ENCODE data around the gene GPR183.

The GPR183 gene

GRCh38 chr13:99339736-99340397 lies 32.7 kb upstream of the GPR183 start:
- in situ Hi-C loops (cut with MboI; ENCODE audit: low sequenced_read_pairs), result no loop called here

DNA sequence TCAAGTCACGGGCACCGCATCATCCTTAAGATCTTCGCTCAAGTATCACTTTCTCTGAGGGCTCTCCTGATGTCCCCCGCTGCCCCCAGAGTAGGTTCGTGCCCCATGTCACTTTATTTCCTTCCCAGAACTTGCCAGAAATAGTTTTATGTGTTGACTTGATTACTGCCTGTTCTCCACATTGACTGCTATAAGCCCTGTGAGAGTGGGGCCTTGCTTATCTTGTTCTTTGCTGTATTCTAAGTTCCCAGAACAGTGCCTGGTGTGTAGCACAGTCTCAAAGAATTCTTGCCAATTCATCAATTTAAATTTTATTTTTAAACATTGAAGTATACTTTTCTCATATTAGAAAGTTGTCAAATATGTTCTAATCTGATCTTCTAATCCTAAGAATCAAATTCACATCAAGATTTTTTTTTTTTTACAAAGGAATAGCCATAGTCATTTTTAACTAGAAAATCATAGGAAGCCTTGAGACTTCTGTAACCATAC lies 32.1 kb upstream of the GPR183 start:
- in situ Hi-C loops (cut with MboI; ENCODE audit: low sequenced_read_pairs), result no loop called here

DNA sequence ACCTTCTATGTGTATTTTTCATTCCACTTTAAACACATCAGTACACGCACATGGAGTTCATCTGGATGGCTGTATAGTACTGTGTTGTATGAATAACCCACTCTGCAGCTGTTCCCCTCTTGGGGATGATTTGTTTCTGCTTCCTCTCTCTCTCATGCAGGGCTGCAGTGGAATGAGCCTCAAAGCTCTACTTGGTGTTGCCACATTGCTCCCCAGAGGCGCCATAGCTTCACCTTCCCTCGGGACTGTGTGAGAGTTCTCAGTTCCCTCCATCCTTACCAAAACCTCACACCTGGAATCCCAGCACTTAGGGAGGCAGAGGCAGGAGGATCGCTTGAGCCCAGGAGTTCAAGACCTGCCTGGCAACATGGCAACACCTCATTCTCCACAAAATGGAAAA lies 28.4 kb upstream of the GPR183 start:
- in situ Hi-C loops (cut with MboI; ENCODE audit: low sequenced_read_pairs), result no loop called here

DNA sequence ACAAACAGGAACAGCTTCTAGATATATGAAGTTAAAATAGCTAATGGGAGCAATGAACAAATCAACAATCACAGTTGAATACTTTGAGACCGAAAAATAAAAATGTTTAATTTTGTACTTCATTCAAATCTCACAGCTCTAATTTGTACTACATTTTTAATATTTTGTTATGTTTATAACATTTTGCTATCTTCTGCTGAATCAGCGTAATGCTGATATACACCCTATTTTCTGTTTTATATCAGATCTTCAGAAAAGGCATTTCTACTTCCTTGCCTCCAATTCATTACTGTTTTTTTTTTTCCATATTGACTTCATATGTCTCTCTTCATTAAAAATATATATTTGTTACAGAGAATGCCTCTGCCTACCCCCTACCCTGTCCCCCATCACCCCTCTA lies 27.9 kb upstream of the GPR183 start:
- in situ Hi-C loops (cut with MboI; ENCODE audit: low sequenced_read_pairs), result no loop called here

- in situ Hi-C loops (cut with MboI; ENCODE audit: low sequenced_read_pairs), result no loop called here
These were observed 27.0 kb upstream of the GPR183 start for GRCh38 chr13:99334221-99334620.

DNA sequence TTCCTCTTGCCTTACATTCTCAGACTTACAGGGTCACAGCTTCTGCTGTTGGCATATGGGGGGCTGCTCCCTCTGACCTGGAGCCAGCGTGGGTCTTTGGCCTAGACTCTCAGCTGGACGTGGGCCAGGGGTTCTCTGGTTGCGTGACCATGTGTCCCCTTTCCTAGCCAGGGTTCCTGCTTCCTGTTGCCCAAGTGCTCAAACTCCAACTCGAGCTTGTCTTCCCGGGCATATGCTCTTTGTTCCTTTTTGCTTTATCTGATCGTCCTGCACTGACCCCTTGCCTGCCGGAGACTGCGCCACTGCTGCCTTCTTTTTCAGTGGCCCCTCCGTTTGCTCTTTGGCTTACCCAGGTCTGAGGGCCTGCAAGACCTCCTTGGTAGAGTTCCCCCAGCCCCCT lies 25.3 kb upstream of the GPR183 start:
- in situ Hi-C loops (cut with MboI; ENCODE audit: low sequenced_read_pairs), result no loop called here

DNA sequence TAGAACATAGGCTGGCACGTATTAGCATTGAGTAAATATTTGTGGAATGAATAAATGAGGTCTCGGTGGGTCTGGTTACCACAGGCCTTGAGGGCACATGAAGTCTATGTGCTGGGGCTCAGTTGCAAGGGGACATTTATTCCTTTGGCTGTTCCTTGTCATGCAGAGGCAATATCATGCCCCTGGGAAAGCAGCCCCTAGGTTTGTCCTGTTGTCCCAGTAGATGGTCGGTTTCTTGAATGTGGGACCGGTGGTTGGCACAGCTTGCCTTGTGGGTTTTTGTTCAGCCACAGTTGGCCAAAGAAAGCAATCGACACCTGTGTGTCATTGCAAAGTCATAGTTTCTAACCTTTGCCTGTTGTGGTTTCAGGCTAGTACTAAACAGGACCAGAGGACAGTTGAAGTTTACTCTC lies 24.7 kb upstream of the GPR183 start:
- in situ Hi-C loops (cut with MboI; ENCODE audit: low sequenced_read_pairs), result no loop called here

DNA sequence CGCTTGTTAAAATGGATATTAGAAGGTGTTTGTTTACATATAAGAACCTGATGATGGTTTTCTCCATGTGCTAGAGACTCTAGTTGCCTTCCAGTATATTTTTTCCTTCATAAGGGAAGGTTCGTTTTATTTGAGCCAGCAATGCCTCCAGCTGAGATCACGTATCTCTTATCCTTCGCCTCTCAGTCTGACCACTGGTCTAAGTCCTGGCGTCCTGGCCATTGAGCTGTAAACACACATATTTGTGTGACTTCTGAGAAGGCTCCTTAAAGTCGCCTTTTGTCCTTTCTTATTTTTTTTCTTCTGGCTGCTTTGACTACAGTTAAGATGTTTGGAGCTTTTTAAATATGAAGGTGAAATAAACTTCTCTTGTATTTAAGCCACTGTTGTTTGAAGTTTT lies 23.7 kb upstream of the GPR183 start:
- in situ Hi-C loops (cut with MboI; ENCODE audit: low sequenced_read_pairs), result no loop called here

GRCh38 chr13:99329477-99329876 lies 22.3 kb upstream of the GPR183 start:
- in situ Hi-C loops (cut with MboI; ENCODE audit: low sequenced_read_pairs), result no loop called here

DNA sequence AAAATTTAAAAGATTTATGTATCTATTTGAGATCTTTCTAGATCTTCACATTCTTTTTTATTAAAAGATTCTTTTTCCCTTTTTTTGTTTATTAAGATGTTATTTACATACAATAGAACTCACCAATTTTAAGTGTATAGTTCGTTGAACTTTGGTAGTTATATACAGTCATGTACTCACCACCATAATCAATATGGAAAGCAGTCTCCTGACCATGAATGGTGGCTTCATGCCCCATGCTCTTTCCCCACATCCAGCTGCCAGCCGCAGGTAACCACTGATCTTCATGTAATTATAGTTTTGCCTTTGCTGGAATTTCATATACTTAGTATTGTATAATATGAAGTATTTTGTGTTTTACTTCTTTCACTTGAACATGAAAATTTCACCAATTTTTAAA lies 20.6 kb upstream of the GPR183 start:
- in situ Hi-C loops (cut with MboI; ENCODE audit: low sequenced_read_pairs), result no loop called here

DNA sequence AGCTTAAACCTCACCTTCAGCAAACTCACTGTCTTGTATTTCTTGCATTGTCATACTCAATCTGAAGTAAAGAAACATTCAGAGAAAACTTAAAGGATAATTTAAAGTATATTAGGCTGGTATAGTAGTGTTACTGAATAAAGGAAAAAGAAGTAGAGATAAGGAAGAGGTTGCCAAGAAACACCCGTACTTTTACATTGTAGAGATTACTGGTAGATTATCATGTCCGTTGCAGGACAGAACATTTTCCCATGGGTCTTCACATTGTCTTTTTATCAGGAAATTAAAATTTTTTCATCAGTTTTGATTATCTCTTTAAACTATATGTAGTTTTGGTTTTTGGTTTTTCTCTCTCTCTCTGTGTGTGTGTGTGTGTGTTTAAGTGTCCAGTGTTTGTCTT lies 19.9 kb upstream of the GPR183 start:
- in situ Hi-C loops (cut with MboI; ENCODE audit: low sequenced_read_pairs), result no loop called here

DNA sequence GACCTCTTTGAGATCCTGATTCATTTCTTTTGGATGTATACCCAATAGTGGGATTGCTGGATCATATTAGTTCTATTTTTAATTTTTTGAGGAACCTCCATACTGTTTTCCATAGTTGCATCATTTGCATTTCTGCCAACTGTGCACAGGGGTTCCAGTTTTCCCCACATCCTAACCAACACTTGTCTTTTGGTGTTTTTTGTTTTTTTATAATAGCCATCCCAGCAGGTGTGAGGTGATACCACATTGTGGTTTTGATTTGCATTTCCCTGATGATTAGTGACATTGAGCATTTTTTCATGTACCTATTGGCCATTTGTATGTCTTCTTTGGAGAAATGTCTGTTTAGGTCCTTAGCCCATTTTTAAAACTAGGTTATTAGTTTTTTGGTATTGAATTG lies 18.8 kb upstream of the GPR183 start:
- in situ Hi-C loops (cut with MboI; ENCODE audit: low sequenced_read_pairs), result no loop called here

DNA sequence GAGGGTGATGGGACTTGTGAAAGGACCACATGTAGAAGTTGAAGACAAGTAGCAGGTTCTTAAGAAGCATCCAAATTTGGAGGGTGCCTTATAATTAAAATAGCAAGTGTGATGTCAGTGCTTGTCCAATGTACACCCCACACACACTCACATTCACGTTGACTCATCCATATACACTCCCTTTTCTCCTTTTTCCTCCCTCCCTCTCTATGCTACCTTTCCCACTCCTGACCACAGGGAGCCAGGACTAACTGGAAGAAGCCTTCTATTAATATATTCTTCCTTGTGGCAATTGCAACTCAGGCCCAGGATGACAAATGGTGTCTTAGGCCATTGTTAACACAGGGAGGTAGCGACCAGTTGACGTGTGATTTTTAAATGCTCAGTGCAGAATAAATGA lies 16.3 kb upstream of the GPR183 start:
- in situ Hi-C loops (cut with MboI; ENCODE audit: low sequenced_read_pairs), result no loop called here

- in situ Hi-C loops (cut with MboI; ENCODE audit: low sequenced_read_pairs), result no loop called here
These were observed 15.3 kb upstream of the GPR183 start for GRCh38 chr13:99322297-99323103.

DNA sequence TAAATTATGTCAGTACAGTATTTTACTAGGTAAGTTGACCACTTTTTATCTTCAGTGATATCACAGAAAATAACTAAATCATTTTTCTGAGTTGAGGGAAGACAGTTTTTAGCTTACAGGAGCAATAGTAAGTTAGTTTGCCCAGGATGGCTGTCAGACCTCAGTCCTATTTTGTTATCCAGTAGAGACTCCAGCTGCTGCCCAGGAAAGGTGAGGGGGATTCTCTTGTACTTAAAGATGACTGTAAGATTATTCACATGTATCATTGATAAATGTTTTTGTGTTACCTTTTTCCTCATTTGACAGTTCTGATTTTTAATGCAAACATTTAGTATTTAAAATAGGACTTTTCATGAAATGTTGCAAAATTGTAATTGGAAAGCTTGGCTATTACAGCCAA lies 14.5 kb upstream of the GPR183 start:
- in situ Hi-C loops (cut with MboI; ENCODE audit: low sequenced_read_pairs), result no loop called here

GRCh38 chr13:99320693-99321481 lies 13.7 kb upstream of the GPR183 start:
- in situ Hi-C loops (cut with MboI; ENCODE audit: low sequenced_read_pairs), result no loop called here

DNA sequence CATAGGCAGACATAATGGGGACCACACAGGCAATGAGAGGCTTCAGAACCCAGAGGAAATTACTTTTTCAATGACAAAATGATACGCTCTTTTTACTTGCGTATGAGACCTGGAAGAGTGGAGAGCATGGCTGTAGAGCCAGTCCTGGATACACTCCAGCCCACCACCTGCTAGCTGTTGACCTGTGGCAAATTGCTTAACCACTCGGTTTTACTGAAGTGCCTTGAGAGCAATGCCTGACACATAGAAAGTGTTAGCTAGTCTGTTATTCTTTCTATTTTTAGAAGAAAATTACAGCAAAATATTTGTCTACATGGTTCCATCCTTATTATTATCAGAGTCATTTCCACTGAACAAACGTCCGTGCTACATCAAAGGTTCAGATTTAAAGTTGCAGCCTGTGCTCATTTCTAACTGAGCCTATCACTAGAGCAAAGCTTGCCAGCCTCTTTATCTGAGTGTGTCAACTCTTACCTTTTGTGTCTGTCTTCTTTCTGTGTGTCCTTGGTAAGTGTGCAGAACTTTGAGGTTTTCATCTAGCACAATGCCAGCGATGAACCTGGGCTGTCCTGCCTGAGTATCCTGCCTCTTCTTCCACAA lies 9.6 kb upstream of the GPR183 start:
- in situ Hi-C loops (cut with MboI; ENCODE audit: low sequenced_read_pairs), result no loop called here

DNA sequence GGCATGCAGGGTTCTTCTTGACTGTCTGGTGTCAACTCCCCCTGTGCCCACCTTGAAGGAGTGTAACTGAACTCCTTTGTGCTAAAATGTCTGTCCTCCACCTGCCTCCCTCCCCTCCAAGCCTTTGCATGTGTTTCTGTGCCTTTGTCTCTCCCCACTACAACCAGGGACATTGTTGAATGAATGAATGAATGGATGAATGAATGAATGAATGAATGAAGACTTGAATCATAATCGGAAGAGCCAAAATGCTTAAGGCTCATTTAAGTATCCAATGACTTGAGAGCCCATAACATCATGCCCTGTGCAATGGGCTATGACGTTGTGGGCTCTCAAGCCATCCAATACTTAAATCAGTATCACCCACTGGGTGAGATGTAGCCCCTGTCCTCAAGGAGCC lies 9.0 kb upstream of the GPR183 start:
- in situ Hi-C loops (cut with MboI; ENCODE audit: low sequenced_read_pairs), result no loop called here

GRCh38 chr13:99315186-99315585 lies 8.0 kb upstream of the GPR183 start:
- in situ Hi-C loops (cut with MboI; ENCODE audit: low sequenced_read_pairs), result no loop called here

GRCh38 chr13:99314640-99315176 lies 7.5 kb upstream of the GPR183 start:
- in situ Hi-C loops (cut with MboI; ENCODE audit: low sequenced_read_pairs), result no loop called here

DNA sequence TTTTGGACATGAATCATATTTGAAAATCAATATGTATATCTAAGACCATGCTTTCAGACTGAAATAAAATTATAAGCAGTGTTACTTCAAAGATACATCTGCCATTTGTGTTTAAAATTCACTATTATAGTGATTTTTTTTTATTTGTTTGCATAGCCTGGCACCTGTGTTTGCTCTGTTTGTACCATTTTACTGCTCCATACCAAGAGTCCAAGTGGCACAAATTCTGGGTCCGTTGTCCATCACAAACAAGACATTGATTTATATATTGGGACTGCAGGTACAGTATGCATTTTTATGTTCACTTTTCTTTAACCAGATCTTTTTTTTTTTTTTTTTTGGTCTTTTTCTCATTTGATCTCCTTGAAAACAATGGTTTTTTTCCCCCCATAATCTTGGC lies 6.7 kb upstream of the GPR183 start:
- in situ Hi-C loops (cut with MboI; ENCODE audit: low sequenced_read_pairs), result no loop called here

Measured in hTERT RPE-1 (cell line).